GM12878 (cell line): ENCODE measurements around the gene ARHGEF17. TPM values are rescaled to one million over a fixed set of nuclear protein-coding genes. Genes with fewer than 3 reads are reported as not detected.

ENCODE experiments used
- ATAC-seq: fragments of 200-7000 bp; cut with Tn5 transposase; 3 replicates; pipeline ENCODE4 v1.9.1; 2020; ENCODE audit warnings: mild to moderate bottlenecking, moderate library complexity
- BruUV-seq: library from RNA; stranded (reverse); fragments of 400-500 nt; replicated peaks from 2 replicates; lab custom pipeline; 2021; lab: Mats Ljungman, UMichigan
- CTCF ChIA-PET: fragments of 300-600 bp; sonication (Branson Sonifier 250); formaldehyde crosslinking; extraction: SDS; loops from one replicate; lab custom pipeline; 2021; ENCODE audit warnings: inconsistent platforms; lab: Yijun Ruan, JAX
- POLR2A ChIA-PET: fragments of 350-600 bp; formaldehyde crosslinking; extraction: SDS; loops from one replicate; lab custom pipeline; 2021; ENCODE audit warnings: inconsistent platforms; lab: Charles Lee
- RAD21 ChIA-PET: fragments of 300-600 bp; sonication (Branson Sonifier 250); formaldehyde crosslinking; loops from one replicate; lab custom pipeline; 2023; ENCODE audit warnings: antibody characterized with exemption; ENCODE audit not compliant: unreplicated experiment; lab: Charles Lee
- SMC1A ChIA-PET: fragments of 300-600 bp; sonication (Branson Sonifier 250); formaldehyde crosslinking; loops from one replicate; lab custom pipeline; 2023; ENCODE audit not compliant: unreplicated experiment, uncharacterized antibody; lab: Charles Lee
- DNase-seq: peaks from one replicate; pipeline ENCODE4 v3.0.0-alpha.2; 2011; ENCODE audit warnings: low read depth, low spot score
- FAIRE-seq: peaks from 3 replicates; lab custom pipeline; 2011; peaks lifted over from hg19 to GRCh38; lab: Jason Lieb, UNC
- H2AFZ ChIP-seq: 2 replicates; pipeline ENCODE4 v1.6.0; 2011; ENCODE audit warnings: low read depth, low read length, control low read depth; ENCODE audit not compliant: control insufficient read depth
- H3K27ac ChIP-seq: 2 replicates; pipeline ENCODE4 v1.5.1; 2011; ENCODE audit warnings: control low read depth; ENCODE audit not compliant: control insufficient read depth, insufficient read depth
- H3K27me3 ChIP-seq, 2 experiments: replicated peaks in 1 of 2; 2 replicates each; pipeline versions ENCODE4 v1.6.0 to v1.6.1; 2011; ENCODE audit warnings: low read length in 1 of 2; ENCODE audit not compliant: control insufficient read depth in 2 of 2, insufficient read depth in 2 of 2
- H3K36me3 ChIP-seq, 2 experiments: 2 replicates each; pipeline ENCODE4 v1.5.1; 2011; ENCODE audit warnings: low read length in 1 of 2; ENCODE audit not compliant: control insufficient read depth in 2 of 2, insufficient read depth in 2 of 2
- H3K4me1 ChIP-seq: 2 replicates; pipeline ENCODE4 v1.6.1; 2011; ENCODE audit warnings: mild to moderate bottlenecking, low read length, moderate library complexity, mixed read lengths; ENCODE audit not compliant: control insufficient read depth, insufficient read depth
- H3K4me2 ChIP-seq: 2 replicates; pipeline ENCODE4 v1.6.0; 2011; ENCODE audit warnings: control low read depth; ENCODE audit not compliant: control insufficient read depth, insufficient read depth
- H3K4me3 ChIP-seq: fragments of 200-600 bp; sonication (generic); 2 replicates; pipeline ENCODE4 v1.5.1; 2016
- H3K79me2 ChIP-seq: 2 replicates; pipeline ENCODE4 v1.6.0; 2011; ENCODE audit warnings: low read length; ENCODE audit not compliant: control insufficient read depth, insufficient read depth
- H3K9ac ChIP-seq: 2 replicates; pipeline ENCODE4 v1.8.0; 2011; ENCODE audit warnings: low read length, control low read depth, mixed read lengths; ENCODE audit not compliant: control insufficient read depth, insufficient read depth
- H3K9me3 ChIP-seq: replicated peaks from 3 replicates; pipeline ENCODE4 v1.5.1; 2011; ENCODE audit warnings: mild to moderate bottlenecking, low read length; ENCODE audit not compliant: control insufficient read depth, insufficient read depth
- H4K20me1 ChIP-seq: 2 replicates; pipeline ENCODE4 v1.6.0; 2011; ENCODE audit not compliant: control insufficient read depth, insufficient read depth
- CREB1 ChIP-seq: IDR thresholded peaks from 2 replicates; pipeline ENCODE4 v1.6.1; 2012; ENCODE audit warnings: low read depth, mild to moderate bottlenecking, inconsistent platforms
- IKZF2 ChIP-seq, 2 experiments: fragments of 450-650 bp; IDR thresholded peaks; 2 replicates each; pipeline ENCODE4 v1.6.1; 2017; ENCODE audit warnings: mild to moderate bottlenecking in 2 of 2, moderate library complexity in 2 of 2
- STAT3 ChIP-seq: IDR thresholded peaks from 2 replicates; pipeline ENCODE4 v1.6.1; 2011; ENCODE audit warnings: low read depth, low read length, improper control_type of control experiment
- SUPT20H ChIP-seq: IDR thresholded peaks from 2 replicates; pipeline ENCODE4 v1.6.1; 2011; ENCODE audit warnings: low read depth, mild to moderate bottlenecking, low read length, moderate library complexity, borderline replicate concordance; ENCODE audit not compliant: control insufficient read depth
- YBX1 ChIP-seq: fragments of 450-650 bp; IDR thresholded peaks from 2 replicates; pipeline ENCODE4 v1.6.1; 2016; ENCODE audit warnings: antibody characterized with exemption
- ZBTB11 ChIP-seq: fragments of 450-650 bp; formaldehyde crosslinking; IDR thresholded peaks from 2 replicates; pipeline ENCODE4 v1.5.0; 2022; ENCODE audit warnings: mild to moderate bottlenecking, missing genetic modification characterization
- ZBTB40 ChIP-seq: fragments of 450-650 bp; IDR thresholded peaks from 2 replicates; pipeline ENCODE4 v1.6.1; 2016; ENCODE audit warnings: mild to moderate bottlenecking, moderate library complexity, borderline replicate concordance
- WGBS: methylation state at CpG from one replicate; pipeline ENCODE4 v1.1.6; 2016; ENCODE audit warnings: low lambda C conversion rate; ENCODE audit not compliant: insufficient replicate concordance, insufficient coverage; ENCODE audit errors: missing lambda C conversion rate; 5-methylcytosine and 5-hydroxymethylcytosine counted together
- in situ Hi-C: fragments of 300-500 bp; cut with MboI; formaldehyde crosslinking; loops from 9 replicates; pipeline ENCODE4 v1.14.3; 2018; ENCODE audit warnings: mixed read lengths
- intact Hi-C: fragments of 100-400 bp; cut with micrococcal nuclease; formaldehyde crosslinking; loops from one replicate; pipeline ENCODE4 v1.14.2; 2022; ENCODE audit not compliant: unreplicated experiment
- polyA plus RNA-seq, 11 experiments: library from polyadenylated mRNA; depleted of rRNA in 4 of 11; unstranded in 6 of 11; stranded (reverse) in 5 of 11; fragments of >200 nt; fragmentation: Nextera tagmentation in 4 of 11; fragmentation: Illumina TruSeq in 1 of 11; extraction: Ambion mirVana in 4 of 11; extraction: Trizol in 1 of 11; gene quantifications; 1 replicate in 1 of 11; 2 replicates in 10 of 11; pipeline versions ENCODE4 v1.2.1 to v1.2.3, GENCODE V29; 2011 to 2016; ENCODE audit warnings: inconsistent platforms in 2 of 11, missing spikeins in 2 of 11, low read depth in 1 of 11
- total RNA-seq, 4 experiments: library from RNA; depleted of rRNA in 3 of 4; stranded (reverse); fragments of >200 nt in 3 of 4; fragmentation: Illumina TruSeq in 1 of 4; extraction: Trizol in 1 of 4; gene quantifications; 2 replicates each; pipeline versions ENCODE4 v1.2.1 to v1.2.3, GENCODE V29; 2013 to 2021

ARHGEF17 gene
- total and polyA plus RNA-seq, 10 of the 15 experiments (the other 5 are each of a cell fraction or from before 2014, with no cell fraction given), result 0.15 to 11.0 (median 1.7) TPM

GRCh38 chr11:73295241-73295995 lies 12.7 kb upstream of the ARHGEF17 start (continued):
- TF ChIP-seq ZBTB11 (CRISPR knock-in tag), result no peak
- TF ChIP-seq, all 136 proteins: peak for 6

- CTCF ChIA-PET, result interaction anchor here (1.3 to 17.3 kb wide), 5 partner anchors 8 to 55 kb away, joined by 3 to 326 read pairs (median 19); partner anchors contain the start of gene ARHGEF17
- POLR2A ChIA-PET, result no interaction called here
- in situ Hi-C loops, result no loop called here
- H4K20me1 ChIP-seq, result no peaks in the 10 kb centered on the region
- H3K4me3 ChIP-seq, result no peak overlapping the region
- H3K27ac ChIP-seq, result no peak overlapping the region
- intact Hi-C loops, result loop anchor here (1.0 kb wide), 1 partner anchor 39 kb away; no protein-coding TSS in a partner anchor
- no TSS peak for BruUV-seq
- WGBS, result 67% methylated on average over 3 of the region's 3 CpGs
- ATAC-seq, result no peak
- FAIRE-seq, result no peak
- H3K27me3 ChIP-seq, result no peaks in the 10 kb centered on the region; a peak in 2 of 4 replicates
- no peaks in the 10 kb centered on the region for H3K4me1 ChIP-seq
- no peak for DNase-seq
- no peaks in the 10 kb centered on the region for H3K36me3 ChIP-seq
- RAD21 ChIA-PET, result interaction anchor here (2.5 kb wide), 1 partner anchor 39 kb away, joined by 30 read pairs; no protein-coding TSS in a partner anchor
- SMC1A ChIA-PET, result interaction anchor here (2.2 kb wide), 1 partner anchor 39 kb away, joined by 24 read pairs; no protein-coding TSS in a partner anchor
- H3K9ac ChIP-seq, result no peak overlapping the region
- no peaks in the 10 kb centered on the region for H3K9me3 ChIP-seq
- no peak overlapping the region for H2AFZ ChIP-seq
- no peaks in the 10 kb centered on the region for H3K79me2 ChIP-seq
- no peak overlapping the region for H3K4me2 ChIP-seq
- TF ChIP-seq SUPT20H, result no peak
- TF ChIP-seq ZBTB40, result no peak
- TF ChIP-seq CREB1, result no peak
- TF ChIP-seq ZBTB11 (CRISPR knock-in tag), result no peak
- TF ChIP-seq STAT3, result no peak
- TF ChIP-seq YBX1, result no peak
- no peak for TF ChIP-seq IKZF2 (IDR thresholded peaks at IDR 0.05)
These were observed 12.1 kb upstream of the ARHGEF17 start for GRCh38 chr11:73295996-73296318.
